RWPE2 (cell line): ENCODE results near the gene MYOT.

Experiments
- ATAC-seq: fragments of 200-7000 bp; cut with Tn5 transposase; 3 replicates; pipeline ENCODE4 v1.9.1; 2021; ENCODE audit warnings: low read depth
- DNase-seq: peaks from one replicate; pipeline ENCODE4 v3.0.0-alpha.2; 2020; ENCODE audit warnings: low spot score
- H3K27ac ChIP-seq: fragments of 450-650 bp; 2 replicates; pipeline ENCODE4 v1.5.1; 2017; ENCODE audit warnings: mild to moderate bottlenecking; ENCODE audit not compliant: poor library complexity, severe bottlenecking
- H3K27me3 ChIP-seq: fragments of 250-450 bp; sonication (Bioruptor Pico); 2 replicates; pipeline ENCODE4 v1.5.1; 2021; ENCODE audit warnings: mild to moderate bottlenecking, moderate library complexity; ENCODE audit not compliant: insufficient read depth, poor library complexity, severe bottlenecking
- H3K36me3 ChIP-seq: fragments of 250-450 bp; sonication (Bioruptor Pico); 2 replicates; pipeline ENCODE4 v1.5.1; 2020; ENCODE audit warnings: low read depth, mild to moderate bottlenecking, moderate library complexity
- H3K4me1 ChIP-seq: fragments of 250-450 bp; sonication (Bioruptor Pico); 2 replicates; pipeline ENCODE4 v1.5.1; 2021; ENCODE audit warnings: mild to moderate bottlenecking, moderate library complexity; ENCODE audit not compliant: insufficient read depth, poor library complexity, severe bottlenecking
- H3K4me3 ChIP-seq: fragments of 250-450 bp; sonication (Bioruptor Pico); 2 replicates; pipeline ENCODE4 v1.5.1; 2021; ENCODE audit warnings: mild to moderate bottlenecking, moderate library complexity; ENCODE audit not compliant: severe bottlenecking
- H3K9me3 ChIP-seq: fragments of 250-450 bp; sonication (Bioruptor Pico); 2 replicates; pipeline ENCODE4 v1.5.1; 2021; ENCODE audit warnings: mild to moderate bottlenecking, moderate library complexity; ENCODE audit not compliant: severe bottlenecking
- CTCF ChIP-seq: fragments of 450-650 bp; IDR thresholded peaks from one replicate; pipeline ENCODE4 v1.5.1; 2017; ENCODE audit warnings: mild to moderate bottlenecking, moderate library complexity; ENCODE audit not compliant: poor library complexity, severe bottlenecking

Gene MYOT

GRCh38 chr5:137896560-137896959 lies 28.9 kb downstream of the MYOT start:
- Histone ChIP-seq H3K27ac (no peak overlapping the region), H3K9me3 (no peaks in the 10 kb centered on the region), H3K4me1 (no peaks in the 10 kb centered on the region), H3K36me3 (no peaks in the 10 kb centered on the region), H3K4me3 (no peak overlapping the region), H3K27me3 (no peaks in the 10 kb centered on the region)
- no peak for ATAC-seq
- TF ChIP-seq CTCF: no peak
- no peak for DNase-seq

DNA sequence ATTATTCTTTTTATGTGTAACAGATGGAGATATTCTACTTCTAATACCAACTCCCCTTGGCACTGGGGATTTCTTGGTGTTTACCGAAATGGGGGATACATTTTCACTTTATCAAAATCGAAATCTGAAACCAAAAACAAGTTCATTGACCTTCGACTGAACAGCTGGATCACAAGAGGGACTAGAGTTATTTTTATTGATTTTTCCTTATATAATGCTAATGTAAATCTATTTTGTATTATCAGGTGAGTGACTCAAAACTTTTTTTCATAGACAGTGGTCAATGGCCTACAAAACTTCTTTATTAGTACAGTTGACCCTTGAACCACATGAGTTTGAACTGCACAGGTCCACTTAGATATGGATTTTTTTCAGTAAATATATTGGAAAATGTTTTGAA lies 31.8 kb downstream of the MYOT start:
- Histone ChIP-seq H3K36me3 (no peaks in the 10 kb centered on the region), H3K4me1 (no peaks in the 10 kb centered on the region), H3K27ac (no peak overlapping the region), H3K9me3 (no peaks in the 10 kb centered on the region), H3K27me3 (no peaks in the 10 kb centered on the region), H3K4me3 (no peak overlapping the region)
- DNase-seq (no peak), ATAC-seq (no peak)
- no peak for TF ChIP-seq CTCF

GRCh38 chr5:137901011-137901817 lies 33.6 kb downstream of the MYOT start:
- no peaks in the 10 kb centered on the region for H3K36me3 ChIP-seq
- no peaks in the 10 kb centered on the region for H3K4me1 ChIP-seq
- ATAC-seq: no peak
- DNase-seq: no peak
- no peak overlapping the region for H3K4me3 ChIP-seq
- TF ChIP-seq CTCF: no peak
- H3K9me3 ChIP-seq: no peaks in the 10 kb centered on the region
- no peaks in the 10 kb centered on the region for H3K27me3 ChIP-seq
- no peak overlapping the region for H3K27ac ChIP-seq

DNA sequence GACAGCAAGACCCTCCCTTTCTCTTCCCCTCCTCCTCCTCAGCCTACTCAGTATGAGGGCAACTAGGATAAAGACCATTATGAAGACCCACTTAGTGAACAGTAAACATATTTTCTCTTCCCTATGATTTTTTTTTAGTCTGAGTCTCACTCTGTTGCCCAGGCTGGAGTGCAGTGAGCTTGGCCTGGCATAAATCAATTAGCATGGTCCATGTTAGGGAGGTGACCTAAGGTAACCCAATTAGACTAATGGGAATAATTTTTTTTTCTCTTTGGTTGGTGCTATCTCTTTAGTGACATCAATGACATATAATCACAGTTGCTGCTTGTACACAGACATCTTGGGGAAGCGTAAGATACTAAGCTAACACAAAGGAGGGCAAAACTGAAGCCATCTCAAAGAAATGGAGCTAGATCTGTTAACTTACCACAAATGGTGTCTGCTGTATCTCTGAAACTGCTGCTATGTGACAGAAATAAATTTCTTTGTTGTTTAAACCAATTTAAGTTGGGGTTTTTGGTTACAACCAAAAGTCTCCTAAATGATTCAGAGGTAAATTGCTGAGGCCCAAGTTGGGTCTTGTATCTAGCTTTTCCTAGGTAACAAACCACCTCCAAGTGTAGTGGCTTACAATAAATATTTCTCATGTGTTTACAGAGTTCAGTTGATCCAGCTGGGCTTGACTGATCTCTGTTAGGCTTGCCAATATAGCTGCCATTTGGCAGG lies 34.9 kb downstream of the MYOT start:
- Histone ChIP-seq H3K9me3 (no peaks in the 10 kb centered on the region), H3K27ac (no peak overlapping the region), H3K4me3 (no peak overlapping the region), H3K4me1 (no peaks in the 10 kb centered on the region), H3K36me3 (no peaks in the 10 kb centered on the region), H3K27me3 (no peaks in the 10 kb centered on the region)
- TF ChIP-seq CTCF: no peak
- ATAC-seq (no peak), DNase-seq (no peak)

DNA sequence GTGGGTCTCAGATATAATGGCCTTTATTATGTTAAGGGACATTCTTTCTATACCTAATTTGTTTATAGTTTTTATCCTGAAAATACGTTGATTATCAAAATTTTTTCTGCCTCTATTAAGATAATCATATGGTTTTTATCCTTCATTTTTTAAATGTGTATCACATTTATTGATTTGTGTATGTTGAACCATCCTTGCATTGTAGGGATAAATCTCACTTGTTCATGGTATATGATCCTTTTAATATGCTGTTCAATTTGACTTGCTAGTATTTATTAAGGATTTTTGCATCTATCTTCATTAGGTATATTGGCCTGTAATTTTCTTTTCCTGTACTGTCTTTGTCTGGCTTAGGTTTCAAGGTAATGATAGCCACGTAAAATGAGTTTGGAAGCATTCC lies 47.1 kb downstream of the MYOT start:
- DNase-seq: no peak
- no peak for ATAC-seq
- Histone ChIP-seq H3K4me1 (no peaks in the 10 kb centered on the region), H3K4me3 (no peak overlapping the region), H3K27me3 (no peaks in the 10 kb centered on the region), H3K27ac (no peak overlapping the region), H3K36me3 (no peaks in the 10 kb centered on the region), H3K9me3 (no peaks in the 10 kb centered on the region)
- no peak for TF ChIP-seq CTCF
